BJ (cell line): ENCODE results near the gene CSRNP2. TPM values are rescaled to one million over a fixed set of nuclear protein-coding genes. Genes with fewer than 3 reads are reported as not detected.
"Not testable (repeated sequence)": the region's sequence is repeated elsewhere in the genome, so short reads cannot be mapped to it uniquely, and the experiment has no call there.

Experiments used
- CTCF ChIA-PET: fragments of 350-600 bp; formaldehyde crosslinking; extraction: SDS; loops from one replicate; lab custom pipeline; 2021; ENCODE audit warnings: antibody characterized with exemption, inconsistent platforms; lab: Yijun Ruan, JAX
- POLR2A ChIA-PET: fragments of 300-600 bp; sonication (Branson Sonifier 250); formaldehyde crosslinking; extraction: SDS; loops from one replicate; lab custom pipeline; 2021; ENCODE audit warnings: antibody characterized with exemption; lab: Charles Lee
- DNase-seq: peaks from one replicate; pipeline ENCODE4 v3.0.0-alpha.2; 2011; ENCODE audit warnings: low read depth
- H3K27me3 ChIP-seq: 2 replicates; pipeline ENCODE4 v1.6.0; 2011; ENCODE audit warnings: low read length; ENCODE audit not compliant: control insufficient read depth, insufficient read depth
- H3K36me3 ChIP-seq: 2 replicates; pipeline ENCODE4 v1.5.1; 2011; ENCODE audit warnings: low read length; ENCODE audit not compliant: control insufficient read depth, insufficient read depth
- H3K4me3 ChIP-seq: 2 replicates; pipeline ENCODE4 v1.5.1; 2011; ENCODE audit warnings: low read depth, mild to moderate bottlenecking, control low read depth, low read length
- polyA plus RNA-seq: library from polyadenylated mRNA; depleted of rRNA; stranded (reverse); fragments of >200 nt; gene quantifications from 2 replicates; pipeline ENCODE4 v1.2.3, GENCODE V29; 2011
- TF ChIP-seq, protein P1 (sequence below): IDR thresholded peaks from 2 replicates; pipeline ENCODE4 v1.5.1; 2011; ENCODE audit warnings: low read depth, mild to moderate bottlenecking, control low read depth, inconsistent platforms, low read length, moderate library complexity; ENCODE audit not compliant: insufficient read depth

The CSRNP2 gene
- polyA plus RNA-seq, 1 experiment = 21.0 TPM

DNA sequence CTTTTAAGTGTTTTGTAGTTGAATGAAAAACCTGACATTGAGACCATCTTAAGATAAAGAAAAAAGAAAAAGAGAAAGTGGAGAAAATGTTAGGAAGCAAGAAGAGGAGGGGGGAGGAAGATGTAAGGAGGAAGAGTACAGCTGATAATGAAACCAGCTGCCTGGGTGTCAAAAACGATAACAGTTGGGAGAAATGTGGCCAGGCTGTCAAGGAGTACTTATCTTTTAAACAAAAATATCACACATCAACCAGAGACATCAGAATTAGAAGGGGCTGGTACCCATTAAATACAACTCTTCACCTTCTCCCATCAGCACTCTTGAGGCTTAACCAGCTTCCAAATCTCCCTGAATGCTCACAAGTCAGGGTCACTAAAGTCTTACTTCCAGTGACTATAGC, 61.7 kb downstream of the CSRNP2 start:
- ChIA-PET CTCF (interaction anchor here (1.1 to 1.7 kb wide), 2 partner anchors 12 to 35 kb away, joined by 3 to 6 read pairs; no protein-coding TSS in a partner anchor), POLR2A (no interaction called here)

DNA sequence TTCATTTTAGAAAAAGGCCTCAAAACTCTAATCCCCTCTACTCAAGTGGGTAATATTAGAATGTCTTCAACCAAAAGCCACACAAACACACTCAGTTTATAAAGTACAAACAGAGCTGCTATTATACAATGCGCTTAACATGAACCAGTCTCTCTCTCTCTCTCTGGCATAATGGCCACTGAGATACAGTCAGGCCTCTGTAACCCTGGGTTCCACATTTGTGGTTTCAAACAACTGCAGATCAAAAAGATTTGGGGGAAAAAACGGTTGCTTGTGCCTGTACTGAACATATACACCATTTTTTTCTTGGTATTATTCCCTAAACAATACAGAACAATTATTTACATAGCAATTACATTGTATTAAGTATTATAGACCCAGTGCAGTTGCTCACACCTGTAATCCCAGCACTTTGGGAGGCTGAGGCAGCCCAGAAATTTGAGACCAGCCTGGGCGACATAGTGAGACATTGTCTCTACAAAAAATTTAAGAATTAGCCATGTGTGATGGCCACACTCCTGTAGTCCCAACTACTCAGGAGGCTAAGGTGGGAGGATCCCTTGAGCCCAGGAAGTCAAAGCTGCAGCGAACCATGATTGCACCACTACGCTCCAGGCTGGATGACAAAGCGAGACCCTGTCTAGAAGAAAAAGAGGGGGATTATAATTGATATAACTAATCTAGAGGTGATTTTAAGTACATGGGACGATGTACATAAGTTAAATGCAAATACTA, 62.8 kb downstream of the CSRNP2 start:
- Histone ChIP-seq H3K36me3 (no peaks in the 10 kb centered on the region), H3K4me3 (no peak overlapping the region), H3K27me3 (no peaks in the 10 kb centered on the region)
- CTCF ChIA-PET = interaction anchor here (1.1 to 1.7 kb wide), 2 partner anchors 11 to 34 kb away, joined by 3 to 6 read pairs; no protein-coding TSS in a partner anchor
- DNase-seq = no peak
- TF ChIP-seq, protein P1, sequence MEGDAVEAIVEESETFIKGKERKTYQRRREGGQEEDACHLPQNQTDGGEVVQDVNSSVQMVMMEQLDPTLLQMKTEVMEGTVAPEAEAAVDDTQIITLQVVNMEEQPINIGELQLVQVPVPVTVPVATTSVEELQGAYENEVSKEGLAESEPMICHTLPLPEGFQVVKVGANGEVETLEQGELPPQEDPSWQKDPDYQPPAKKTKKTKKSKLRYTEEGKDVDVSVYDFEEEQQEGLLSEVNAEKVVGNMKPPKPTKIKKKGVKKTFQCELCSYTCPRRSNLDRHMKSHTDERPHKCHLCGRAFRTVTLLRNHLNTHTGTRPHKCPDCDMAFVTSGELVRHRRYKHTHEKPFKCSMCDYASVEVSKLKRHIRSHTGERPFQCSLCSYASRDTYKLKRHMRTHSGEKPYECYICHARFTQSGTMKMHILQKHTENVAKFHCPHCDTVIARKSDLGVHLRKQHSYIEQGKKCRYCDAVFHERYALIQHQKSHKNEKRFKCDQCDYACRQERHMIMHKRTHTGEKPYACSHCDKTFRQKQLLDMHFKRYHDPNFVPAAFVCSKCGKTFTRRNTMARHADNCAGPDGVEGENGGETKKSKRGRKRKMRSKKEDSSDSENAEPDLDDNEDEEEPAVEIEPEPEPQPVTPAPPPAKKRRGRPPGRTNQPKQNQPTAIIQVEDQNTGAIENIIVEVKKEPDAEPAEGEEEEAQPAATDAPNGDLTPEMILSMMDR = no peak
- POLR2A ChIA-PET = no interaction called here

More for the DNA sequence above, 61.7 kb downstream of the CSRNP2 start:
- Histone ChIP-seq H3K36me3 (no peaks in the 10 kb centered on the region), H3K4me3 (no peak overlapping the region), H3K27me3 (no peaks in the 10 kb centered on the region)
- TF ChIP-seq, protein P1 = no peak
- DNase-seq = no peak

DNA sequence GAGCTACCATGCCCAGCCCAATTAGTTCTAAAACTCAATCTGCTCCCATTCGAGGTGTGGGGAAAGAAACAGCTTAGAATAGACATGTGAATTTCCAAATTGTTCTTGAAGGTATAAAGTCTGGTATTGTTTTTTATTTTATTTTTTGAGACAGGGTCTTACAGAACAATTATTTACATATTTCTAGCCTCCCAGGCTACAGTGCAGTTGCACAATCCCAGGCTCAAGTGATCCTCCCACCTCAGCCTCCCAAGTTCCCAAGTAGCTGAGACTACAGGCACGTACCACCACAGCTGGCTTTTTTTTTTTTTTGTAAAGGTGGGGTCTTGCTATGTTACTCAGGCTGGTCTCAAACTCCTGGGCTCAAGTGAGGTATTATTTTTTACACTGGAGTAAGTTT, 63.5 kb downstream of the CSRNP2 start:
- POLR2A ChIA-PET = no interaction called here
- TF ChIP-seq, protein P1 = no peak
- H3K27me3 ChIP-seq = no peaks in the 10 kb centered on the region
- no peak for DNase-seq
- no peaks in the 10 kb centered on the region for H3K36me3 ChIP-seq
- H3K4me3 ChIP-seq = no peak overlapping the region
- CTCF ChIA-PET = interaction anchor here (1.2 kb wide), 1 partner anchor 35 kb away, joined by 4 read pairs; no protein-coding TSS in a partner anchor

DNA sequence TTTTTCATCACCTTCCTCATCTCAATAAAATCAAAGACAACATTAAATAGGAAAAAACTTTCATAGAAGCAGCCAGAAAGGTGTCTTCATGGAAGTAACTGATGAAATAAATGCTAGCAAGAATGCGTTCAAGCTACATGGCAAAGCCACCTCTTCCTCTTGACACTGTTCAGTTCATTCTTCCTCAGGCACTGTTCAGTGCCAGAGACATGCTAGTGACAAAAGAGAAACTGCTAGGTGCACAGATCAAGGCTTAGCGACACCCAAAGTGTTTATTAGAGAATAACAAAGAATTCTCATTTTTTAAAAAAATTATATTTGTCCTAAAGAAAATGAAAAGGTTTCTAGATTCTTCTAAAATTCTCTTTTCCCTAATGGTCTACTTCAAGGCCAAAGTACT, 64.4 kb downstream of the CSRNP2 start:
- no peak overlapping the region for H3K4me3 ChIP-seq
- POLR2A ChIA-PET = interaction anchor here (0.7 kb wide), 1 partner anchor 33 kb away, joined by 11 read pairs; no protein-coding TSS in a partner anchor
- TF ChIP-seq, protein P1 = no peak
- no peaks in the 10 kb centered on the region for H3K27me3 ChIP-seq
- no peaks in the 10 kb centered on the region for H3K36me3 ChIP-seq
- no peak for DNase-seq
- CTCF ChIA-PET = interaction anchor here (1.2 kb wide), 1 partner anchor 34 kb away, joined by 4 read pairs; no protein-coding TSS in a partner anchor

DNA sequence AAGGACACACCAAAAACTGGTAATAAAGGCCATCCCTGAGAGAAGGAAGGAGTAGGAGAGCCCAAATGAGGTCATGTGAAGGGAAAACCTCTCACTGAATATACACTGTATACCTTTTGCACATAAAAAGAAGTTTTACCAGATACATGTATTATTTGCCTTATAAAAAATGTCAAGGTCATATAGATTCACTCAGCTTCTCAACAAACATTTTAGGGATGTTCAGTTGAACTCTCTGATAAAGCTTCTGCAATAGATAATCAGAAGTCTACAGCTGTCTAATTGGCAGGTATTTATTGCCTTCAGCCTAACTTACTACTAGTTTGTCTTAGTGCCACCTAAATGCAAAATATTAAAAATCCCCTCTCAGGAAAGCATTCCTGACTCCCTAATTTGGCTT, 65.9 kb downstream of the CSRNP2 start:
- CTCF ChIA-PET = no interaction called here
- POLR2A ChIA-PET = no interaction called here
- TF ChIP-seq, protein P1 = no peak

DNA sequence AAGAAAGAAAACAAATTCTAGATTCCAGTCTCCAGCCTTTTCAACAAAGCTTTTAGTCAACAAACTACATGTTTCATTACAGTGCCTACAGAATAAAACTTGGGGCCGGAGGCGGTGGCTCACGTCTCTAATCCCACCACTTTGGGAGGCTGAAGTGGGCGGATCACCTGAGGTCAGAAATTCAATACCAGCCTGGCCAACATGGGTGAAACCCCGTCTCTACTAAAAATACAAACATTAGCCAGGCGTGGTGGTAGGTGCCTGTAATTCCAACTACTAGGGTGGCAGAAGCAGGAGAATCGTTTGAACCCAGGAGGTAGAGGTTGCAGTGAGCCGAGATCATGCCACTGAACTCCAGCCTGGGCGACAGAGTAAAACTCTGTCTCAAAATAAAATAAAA, 68.9 kb downstream of the CSRNP2 start:
- POLR2A ChIA-PET, DNase-seq, H3K4me3 ChIP-seq, H3K36me3 ChIP-seq, CTCF ChIA-PET, H3K27me3 ChIP-seq: not testable (repeated sequence)

More for the DNA sequence above, 65.9 kb downstream of the CSRNP2 start:
- Histone ChIP-seq H3K27me3 (no peaks in the 10 kb centered on the region), H3K4me3 (no peak overlapping the region), H3K36me3 (no peaks in the 10 kb centered on the region)
- no peak for DNase-seq
